Esophagus muscularis mucosa (tissue), 4 donors: ENCODE data around the gene AQP1. TPM values are rescaled to one million over a fixed set of nuclear protein-coding genes. Genes with fewer than 3 reads are reported as not detected.

Source experiments
- DNase-seq: peaks from one replicate; pipeline ENCODE4 v3.0.0-alpha.2; 2017; ENCODE audit errors: extremely low spot score
- H3K27ac ChIP-seq, 4 donors: fragments of 200-600 bp; sonication (generic); replicated peaks in 1 of 4; 1 replicate in 3 of 4; 2 replicates in 1 of 4; pipeline ENCODE4 v1.5.1; 2016 to 2019; ENCODE audit warnings: mild to moderate bottlenecking in 1 of 4
- H3K27me3 ChIP-seq, 4 donors: fragments of 200-600 bp; sonication (generic); one replicate each; pipeline versions ENCODE4 v1.5.1 to v1.6.0; 2016 to 2019
- H3K36me3 ChIP-seq, 4 donors: fragments of 200-600 bp; sonication (generic); one replicate each; pipeline ENCODE4 v1.5.1; 2016 to 2019
- H3K4me1 ChIP-seq, 4 donors: fragments of 200-600 bp; sonication (generic); one replicate each; pipeline ENCODE4 v1.5.1; 2016 to 2019
- H3K4me3 ChIP-seq, 4 donors: fragments of 200-600 bp; sonication (generic); 1 replicate in 2 of 4; 2 replicates in 2 of 4; pipeline ENCODE4 v1.5.1; 2016 to 2019; ENCODE audit warnings: mild to moderate bottlenecking in 4 of 4, moderate library complexity in 1 of 4
- H3K9me3 ChIP-seq, 4 donors: fragments of 200-600 bp; sonication (generic); 1 replicate in 3 of 4; 2 replicates in 1 of 4; pipeline ENCODE4 v1.5.1; 2016 to 2019
- CTCF ChIP-seq, 3 experiments: fragments of 200-600 bp in 2 of 3; fragments of 450-650 bp in 1 of 3; sonication (generic) in 2 of 3; IDR thresholded peaks; one replicate each; pipeline ENCODE4 v1.5.1; 2017 to 2019; ENCODE audit warnings: antibody characterized with exemption in 3 of 3, mild to moderate bottlenecking in 2 of 3, moderate library complexity in 1 of 3
- EP300 ChIP-seq: sonication (generic); formaldehyde crosslinking; IDR thresholded peaks from one replicate; pipeline ENCODE4 v1.6.1; 2017; ENCODE audit warnings: antibody characterized with exemption
- POLR2A ChIP-seq: fragments of 450-650 bp; IDR thresholded peaks from one replicate; pipeline ENCODE4 v1.6.1; 2017; ENCODE audit warnings: antibody characterized with exemption, moderate library complexity, mild to moderate bottlenecking, low read depth
- POLR2AphosphoS5 ChIP-seq, 2 donors: sonication (generic); formaldehyde crosslinking; IDR thresholded peaks; one replicate each; pipeline ENCODE4 v1.6.1; 2017; ENCODE audit warnings: antibody characterized with exemption in 2 of 2
- WGBS: methylation state at CpG from one replicate; pipeline ENCODE4 v1.1.5; 2018; 5-methylcytosine and 5-hydroxymethylcytosine counted together
- intact Hi-C: fragments of 100-400 bp; cut with DNase I; formaldehyde crosslinking; loops from one replicate; pipeline ENCODE4 v1.15.1; 2023
- total RNA-seq, 4 donors: library from RNA; depleted of rRNA; stranded (reverse); fragments of >200 nt; gene quantifications; one replicate each; pipeline versions ENCODE4 v1.1.0 to v1.2.1, GENCODE V29; 2016

AQP1 gene
- total RNA-seq, 4 donors from 2014 or later, result 362 to 578 (median 513) TPM

- peak overlapping the region; percentile 84 to 90 (median 88) for H3K27ac ChIP-seq
- no peak for DNase-seq
- peak overlapping the region; percentile 56 to 65 (median 61) for H3K4me3 ChIP-seq
- H3K4me1 ChIP-seq, result peaks cover 87 to 100% (median 99%) of the 10 kb centered on the region in 4 donors
- no peaks in the 10 kb centered on the region for H3K27me3 ChIP-seq
- intact Hi-C loops, result no loop called here
- H3K9me3 ChIP-seq, result no peaks in the 10 kb centered on the region
- WGBS, result 31% methylated on average over 4 of the region's 4 CpGs
- TF ChIP-seq EP300, result no peak
- TF ChIP-seq POLR2AphosphoS5 (IDR thresholded peaks at IDR 0.05), result peak in 1 of 2 donors; percentile 18
- no peak for TF ChIP-seq POLR2A
- no peaks in the 10 kb centered on the region for H3K36me3 ChIP-seq
These were observed 2.9 kb downstream of the AQP1 start for GRCh38 chr7:30914596-30914995.

GRCh38 chr7:30915005-30915601, 3.5 kb downstream of the AQP1 start:
- Histone ChIP-seq H3K27me3 (no peaks in the 10 kb centered on the region), H3K36me3 (no peaks in the 10 kb centered on the region), H3K9me3 (no peaks in the 10 kb centered on the region), H3K27ac (peak overlapping the region; percentile 84 to 90 (median 88)), H3K4me3 (peak overlapping the region; percentile 56 to 65 (median 61)), H3K4me1 (peaks cover 87 to 100% (median 99%) of the 10 kb centered on the region in 4 donors)
- no peak for DNase-seq
- no peak for TF ChIP-seq POLR2AphosphoS5 (IDR thresholded peaks at IDR 0.05)
- TF ChIP-seq CTCF (IDR thresholded peaks at IDR 0.05), result no peak
- no peak for TF ChIP-seq EP300
- no peak for TF ChIP-seq POLR2A
- WGBS, result 28% methylated on average over 10 of the region's 11 CpGs
- intact Hi-C loops, result no loop called here

- TF ChIP-seq POLR2A, result no peak
- TF ChIP-seq CTCF (IDR thresholded peaks at IDR 0.05), result no peak
- no peak for TF ChIP-seq POLR2AphosphoS5 (IDR thresholded peaks at IDR 0.05)
- TF ChIP-seq EP300, result no peak
- peak overlapping the region; percentile 56 to 65 (median 61) for H3K4me3 ChIP-seq
- intact Hi-C loops, result no loop called here
- no peaks in the 10 kb centered on the region for H3K27me3 ChIP-seq
- no peak for DNase-seq
- peaks cover 87 to 100% (median 99%) of the 10 kb centered on the region in 4 donors for H3K4me1 ChIP-seq
- no peaks in the 10 kb centered on the region for H3K9me3 ChIP-seq
- peak overlapping the region; percentile 84 to 90 (median 88) for H3K27ac ChIP-seq
- WGBS, result 29% methylated on average over 4 of the region's 6 CpGs
- H3K36me3 ChIP-seq, result no peaks in the 10 kb centered on the region
These were observed 4.1 kb downstream of the AQP1 start for GRCh38 chr7:30915751-30916150.

GRCh38 chr7:30916255-30916654, 4.6 kb downstream of the AQP1 start:
- no peak for TF ChIP-seq POLR2A
- TF ChIP-seq POLR2AphosphoS5 (IDR thresholded peaks at IDR 0.05), result no peak
- TF ChIP-seq CTCF (IDR thresholded peaks at IDR 0.05), result no peak
- no peak for TF ChIP-seq EP300
- H3K4me3 ChIP-seq, result peak overlapping the region; percentile 56 to 65 (median 61)
- peaks cover 87 to 100% (median 99%) of the 10 kb centered on the region in 4 donors for H3K4me1 ChIP-seq
- H3K9me3 ChIP-seq, result no peaks in the 10 kb centered on the region
- H3K27me3 ChIP-seq, result no peaks in the 10 kb centered on the region
- H3K36me3 ChIP-seq, result no peaks in the 10 kb centered on the region
- 25% methylated on average over 1 of the region's 3 CpGs for WGBS
- no peak for DNase-seq
- peak overlapping the region; percentile 84 to 90 (median 88) for H3K27ac ChIP-seq
- intact Hi-C loops, result no loop called here

- Histone ChIP-seq H3K27ac (peak overlapping the region; percentile 84 to 90 (median 88)), H3K4me1 (peaks cover 89 to 100% (median 99%) of the 10 kb centered on the region in 4 donors), H3K4me3 (peak overlapping the region; percentile 56 to 65 (median 61)), H3K9me3 (no peaks in the 10 kb centered on the region), H3K36me3 (peaks cover 0 to 4% (median 1%) of the 10 kb centered on the region in 4 donors), H3K27me3 (no peaks in the 10 kb centered on the region)
- no peak for DNase-seq
- no peak for TF ChIP-seq CTCF (IDR thresholded peaks at IDR 0.05)
- no peak for TF ChIP-seq POLR2A
- TF ChIP-seq POLR2AphosphoS5 (IDR thresholded peaks at IDR 0.05), result no peak
- TF ChIP-seq EP300, result no peak
- WGBS, result 81% methylated on average over 4 of the region's 7 CpGs
- intact Hi-C loops, result no loop called here
These were observed 5.1 kb downstream of the AQP1 start for GRCh38 chr7:30916767-30917166.
